CD4-positive, alpha-beta T cell (primary cell): ENCODE measurements around the gene GATA5. TPM values are rescaled to one million over a fixed set of nuclear protein-coding genes. Genes with fewer than 3 reads are reported as not detected.

ENCODE experiments used
- ATAC-seq: fragments of 200-7000 bp; cut with Tn5 transposase; one replicate; pipeline ENCODE4 v1.10.0; 2022; ENCODE audit warnings: mild to moderate bottlenecking; ENCODE audit not compliant: poor library complexity
- CTCF ChIA-PET: fragments of 350-600 bp; sonication (Branson Sonifier 250); formaldehyde crosslinking; loops from one replicate; lab custom pipeline; 2021; ENCODE audit warnings: antibody characterized with exemption, inconsistent platforms; lab: Charles Lee
- POLR2A ChIA-PET: fragments of 350-600 bp; sonication (Branson Sonifier 250); formaldehyde crosslinking; loops from one replicate; lab custom pipeline; 2021; ENCODE audit warnings: antibody characterized with exemption, inconsistent platforms; lab: Charles Lee
- DNase-seq, 14 experiments: peaks; one replicate each; pipeline ENCODE4 v3.0.0-alpha.2; 2013 to 2020; ENCODE audit warnings: mixed read lengths in 2 of 14
- H3K27ac ChIP-seq, 2 donors: one replicate each; pipeline versions ENCODE4 v1.5.1 to v1.7.0; 2013; ENCODE audit warnings: low read length in 2 of 2, low read depth in 1 of 2, mild to moderate bottlenecking in 1 of 2
- H3K27me3 ChIP-seq, 2 experiments: 1 replicate in 1 of 2; 2 replicates in 1 of 2; pipeline versions ENCODE4 v1.6.1 to v1.7.0; 2013; ENCODE audit warnings: low read length in 2 of 2, control low read depth in 1 of 2, mild to moderate bottlenecking in 1 of 2, moderate library complexity in 1 of 2; ENCODE audit not compliant: insufficient read depth in 2 of 2, control insufficient read depth in 1 of 2
- H3K36me3 ChIP-seq: one replicate; pipeline ENCODE4 v1.6.1; 2013; ENCODE audit warnings: low read length, control low read depth; ENCODE audit not compliant: insufficient read depth
- H3K4me1 ChIP-seq: one replicate; pipeline ENCODE4 v1.6.1; 2013; ENCODE audit warnings: low read length, control low read depth; ENCODE audit not compliant: insufficient read depth
- H3K4me3 ChIP-seq: one replicate; pipeline ENCODE4 v1.5.1; 2013; ENCODE audit warnings: mild to moderate bottlenecking, low read length, moderate library complexity
- H3K9me3 ChIP-seq, 2 experiments: 1 replicate in 1 of 2; 2 replicates in 1 of 2; pipeline versions ENCODE4 v1.6.1 to v1.7.0; 2013; ENCODE audit warnings: low read length in 2 of 2, mild to moderate bottlenecking in 2 of 2, control low read depth in 1 of 2, moderate library complexity in 1 of 2; ENCODE audit not compliant: control insufficient read depth in 1 of 2, insufficient read depth in 1 of 2
- H3K27ac Mint-ChIP-seq: one replicate; pipeline ENCODE4 v1.8.0; 2020; ENCODE audit warnings: mixed read lengths
- H3K27me3 Mint-ChIP-seq: one replicate; pipeline ENCODE4 v1.8.0; 2021; ENCODE audit warnings: mixed read lengths
- H3K36me3 Mint-ChIP-seq: one replicate; pipeline ENCODE4 v1.8.0; 2021; ENCODE audit warnings: low read depth, mixed read lengths
- H3K4me1 Mint-ChIP-seq: one replicate; pipeline ENCODE4 v1.8.0; 2021; ENCODE audit warnings: low read depth, mixed read lengths
- H3K4me3 Mint-ChIP-seq: one replicate; pipeline ENCODE4 v1.8.0; 2020; ENCODE audit warnings: mild to moderate bottlenecking, mixed read lengths
- H3K9me3 Mint-ChIP-seq: one replicate; pipeline ENCODE4 v1.8.0; 2020; ENCODE audit warnings: mixed read lengths
- CTCF ChIP-seq: fragments of 200-600 bp; IDR thresholded peaks from one replicate; pipeline ENCODE4 v1.8.0; 2022; ENCODE audit warnings: antibody characterized with exemption, mild to moderate bottlenecking
- intact Hi-C, 2 experiments: fragments of 100-400 bp; cut with DNase I in 1 of 2; cut with micrococcal nuclease in 1 of 2; formaldehyde crosslinking; loops; one replicate each; pipeline versions ENCODE4 v1.15.1 to v1.9.0; 2023 to 2025; cut with DNase I, micrococcal nuclease
- total RNA-seq, 174 experiments: library from RNA in 2 of 174; stranded (reverse) in 2 of 174; gene quantifications; one replicate each; pipeline ENCODE4 v1.2.3 and lab custom pipeline; 2021 to 2026

Gene GATA5
- total RNA-seq, 2 experiments from 2014 or later: not detected

DNA sequence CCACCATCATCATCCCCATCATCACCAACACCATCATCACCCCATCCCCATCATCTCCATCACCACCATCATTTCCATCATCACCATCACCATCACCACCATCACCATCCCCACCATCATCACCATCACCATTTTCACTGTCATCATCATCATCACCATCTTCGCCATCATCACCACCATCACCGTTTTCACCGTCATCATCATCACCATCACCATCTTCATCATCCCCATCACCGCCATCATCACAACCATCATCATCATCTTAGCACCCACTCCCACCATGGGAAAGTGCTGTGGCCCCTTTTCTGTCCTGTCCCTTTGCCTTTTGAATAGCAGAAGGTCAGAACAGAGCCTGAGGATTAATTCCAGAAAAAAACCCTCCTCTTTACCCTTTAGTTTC is 28.5 kb upstream of the GATA5 start:
- no peak for DNase-seq
- intact Hi-C loops: loop anchor here (5.0 kb wide), 1 partner anchor 163 kb away; no protein-coding TSS in a partner anchor
- Mint-ChIP-seq H3K36me3 (no peaks in the 10 kb centered on the region), H3K27ac (no peak overlapping the region), H3K9me3 (no peaks in the 10 kb centered on the region), H3K27me3 (no peaks in the 10 kb centered on the region), H3K4me3 (no peak overlapping the region), H3K4me1 (peaks cover 12% of the 10 kb centered on the region)
- ChIA-PET POLR2A (no interaction called here), CTCF (no interaction called here)
- no peak for TF ChIP-seq CTCF
- Histone ChIP-seq H3K27me3 (no peaks in the 10 kb centered on the region), H3K4me3 (no peak overlapping the region), H3K4me1 (peaks cover 22% of the 10 kb centered on the region), H3K9me3 (no peaks in the 10 kb centered on the region), H3K27ac (no peak overlapping the region), H3K36me3 (no peaks in the 10 kb centered on the region)
- ATAC-seq: no peak

DNA sequence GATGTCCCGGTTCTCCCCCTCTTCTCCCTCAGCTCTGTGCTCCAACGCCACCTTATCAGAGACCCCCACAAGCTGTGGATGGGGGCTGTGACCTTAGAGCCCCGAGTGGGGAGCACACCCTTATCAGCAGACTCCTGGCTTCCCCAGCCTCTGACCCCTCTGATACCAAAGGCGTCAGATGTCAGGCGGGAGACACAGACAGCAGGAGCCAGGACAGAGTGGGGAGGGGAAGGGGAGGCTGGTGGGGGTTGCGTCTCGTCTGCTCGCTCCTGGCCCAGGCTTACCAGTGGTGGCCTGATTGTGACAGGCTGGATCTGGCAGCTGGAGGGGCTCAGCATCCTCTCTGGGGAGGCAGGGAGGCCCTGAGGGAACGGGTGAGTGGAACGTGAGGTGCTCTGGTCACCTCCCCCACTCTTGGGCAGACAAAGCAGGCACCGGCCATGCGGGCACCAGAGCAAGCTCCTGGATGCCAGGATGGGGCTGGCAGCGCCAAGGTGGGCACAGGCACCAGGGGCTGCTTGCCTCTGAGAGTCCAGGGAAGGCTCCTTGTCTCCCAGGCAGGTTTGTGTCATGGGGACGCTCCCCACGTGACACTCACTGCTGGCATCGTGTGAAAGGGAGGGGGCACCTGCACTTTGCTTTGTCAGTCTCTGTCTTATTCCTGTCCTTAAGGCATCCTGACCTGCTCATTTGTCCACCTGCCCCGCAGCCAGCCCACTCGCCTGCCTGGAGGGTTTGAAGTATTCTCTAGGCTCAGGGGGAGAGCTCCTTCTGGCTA is 27.8 kb upstream of the GATA5 start:
- no peaks in the 10 kb centered on the region for H3K9me3 Mint-ChIP-seq
- intact Hi-C loops: loop anchor here (5.0 kb wide), 1 partner anchor 164 kb away; no protein-coding TSS in a partner anchor

GRCh38 chr20:62502496-62503095 is 26.8 kb upstream of the GATA5 start:
- H3K4me3 ChIP-seq: no peak overlapping the region
- ChIA-PET POLR2A (no interaction called here), CTCF (no interaction called here)
- TF ChIP-seq CTCF: no peak
- no peaks in the 10 kb centered on the region for H3K9me3 Mint-ChIP-seq
- intact Hi-C loops: loop anchor here (5.0 kb wide), 1 partner anchor 165 kb away; no protein-coding TSS in a partner anchor
- no peak for ATAC-seq
- peaks cover 12% of the 10 kb centered on the region for H3K4me1 Mint-ChIP-seq
- H3K27me3 Mint-ChIP-seq: no peaks in the 10 kb centered on the region
- H3K9me3 ChIP-seq: no peaks in the 10 kb centered on the region
- no peak overlapping the region for H3K4me3 Mint-ChIP-seq
- H3K36me3 Mint-ChIP-seq: no peaks in the 10 kb centered on the region
- H3K27ac ChIP-seq: no peak overlapping the region
- peaks cover 22% of the 10 kb centered on the region for H3K4me1 ChIP-seq
- no peaks in the 10 kb centered on the region for H3K27me3 ChIP-seq
- no peak overlapping the region for H3K27ac Mint-ChIP-seq
- no peak for DNase-seq
- no peaks in the 10 kb centered on the region for H3K36me3 ChIP-seq

More for the DNA sequence above, 27.8 kb upstream of the GATA5 start:
- Mint-ChIP-seq H3K4me3 (no peak overlapping the region), H3K27me3 (no peaks in the 10 kb centered on the region), H3K4me1 (peaks cover 12% of the 10 kb centered on the region), H3K27ac (no peak overlapping the region), H3K36me3 (no peaks in the 10 kb centered on the region)
- H3K4me3 ChIP-seq: no peak overlapping the region
- no peaks in the 10 kb centered on the region for H3K36me3 ChIP-seq
- no peak overlapping the region for H3K27ac ChIP-seq
- no peak for ATAC-seq
- ChIA-PET POLR2A (no interaction called here), CTCF (no interaction called here)
- DNase-seq: no peak
- H3K27me3 ChIP-seq: no peaks in the 10 kb centered on the region
- H3K9me3 ChIP-seq: no peaks in the 10 kb centered on the region
- TF ChIP-seq CTCF: no peak
- peaks cover 22% of the 10 kb centered on the region for H3K4me1 ChIP-seq
